IPS-18a (cell line): ENCODE data around the gene DBR1.

Experiments used
- H3K27ac ChIP-seq: one replicate; pipeline ENCODE4 v1.5.1; 2013; ENCODE audit warnings: low read length
- H3K27me3 ChIP-seq: one replicate; pipeline ENCODE4 v1.6.1; 2013; ENCODE audit warnings: mild to moderate bottlenecking, low read length; ENCODE audit not compliant: control insufficient read depth, insufficient read depth
- H3K36me3 ChIP-seq: one replicate; pipeline ENCODE4 v1.6.1; 2013; ENCODE audit warnings: low read depth, low read length; ENCODE audit not compliant: control insufficient read depth
- H3K4me1 ChIP-seq: one replicate; pipeline ENCODE4 v1.6.1; 2013; ENCODE audit warnings: low read depth, low read length; ENCODE audit not compliant: control insufficient read depth
- H3K4me3 ChIP-seq: one replicate; pipeline ENCODE4 v1.5.1; 2013; ENCODE audit warnings: low read length
- H3K9ac ChIP-seq: one replicate; pipeline ENCODE4 v1.6.1; 2013; ENCODE audit warnings: mild to moderate bottlenecking, low read length, moderate library complexity
- H3K9me3 ChIP-seq: one replicate; pipeline ENCODE4 v1.6.1; 2013; ENCODE audit warnings: low read depth, low read length; ENCODE audit not compliant: control insufficient read depth

The DBR1 gene

GRCh38 chr3:138114988-138115971 is 59.4 kb downstream of the DBR1 start, which contains the start of gene DZIP1L:
Gene DZIP1L (minus strand): TSS chr3:138115608. CDS start chr3:138103971, 11,637 bp downstream.
- Histone ChIP-seq H3K27me3 (no peaks in the 10 kb centered on the region), H3K9ac (peak within 1 kb of the TSS; percentile 76), H3K4me3 (peak within 1 kb of the TSS; percentile 86), H3K9me3 (no peaks in the 10 kb centered on the region), H3K4me1 (peaks cover 12% of the 10 kb centered on the region), H3K27ac (peak within 1 kb of the TSS; percentile 52), H3K36me3 (no peaks in the 10 kb centered on the region)

- H3K4me3 ChIP-seq = peak overlapping the region; percentile 86
Observed at GRCh38 chr3:138114431-138114918, 60.2 kb downstream of the DBR1 start.

GRCh38 chr3:138113326-138113725 is 61.4 kb downstream of the DBR1 start:
- H3K9ac ChIP-seq = no peak overlapping the region
- H3K27ac ChIP-seq = no peak overlapping the region
- peaks cover 12% of the 10 kb centered on the region for H3K4me1 ChIP-seq
- no peak overlapping the region for H3K4me3 ChIP-seq
- H3K9me3 ChIP-seq = no peaks in the 10 kb centered on the region
- H3K36me3 ChIP-seq = no peaks in the 10 kb centered on the region
- no peaks in the 10 kb centered on the region for H3K27me3 ChIP-seq

More at GRCh38 chr3:138114431-138114918, 60.2 kb downstream of the DBR1 start:
- Histone ChIP-seq H3K4me1 (peaks cover 12% of the 10 kb centered on the region), H3K36me3 (no peaks in the 10 kb centered on the region), H3K27ac (peak overlapping the region; percentile 52), H3K9me3 (no peaks in the 10 kb centered on the region), H3K27me3 (no peaks in the 10 kb centered on the region), H3K9ac (peak overlapping the region; percentile 76)

GRCh38 chr3:138112362-138112761 is 62.4 kb downstream of the DBR1 start:
- Histone ChIP-seq H3K9ac (no peak overlapping the region), H3K27ac (no peak overlapping the region), H3K9me3 (no peaks in the 10 kb centered on the region), H3K36me3 (no peaks in the 10 kb centered on the region), H3K4me1 (peaks cover 12% of the 10 kb centered on the region), H3K27me3 (no peaks in the 10 kb centered on the region), H3K4me3 (no peak overlapping the region)
